ENCODE results near the gene TAP1. TPM values are rescaled to one million over a fixed set of nuclear protein-coding genes. Genes with fewer than 3 reads are reported as not detected.
"Not testable (repeated sequence)": the region's sequence is repeated elsewhere in the genome, so short reads cannot be mapped to it uniquely, and the experiment has no call there.

The TAP1 gene
- total RNA-seq, 1 donor from 2014 or later: 29.7 TPM

GRCh38 chr6:32814145-32814544 lies 39.4 kb downstream of the TAP1 start:
- no peak for DNase-seq (ENCODE audit: low spot score)
- Mint-ChIP-seq H3K4me3 (ENCODE audit: unreplicated experiment) (no peak overlapping the region), H3K27me3 (ENCODE audit: low read depth) (peaks cover 29% of the 10 kb centered on the region), H3K27ac (ENCODE audit: unreplicated experiment) (no peak overlapping the region), H3K36me3 (ENCODE audit: low read depth) (peaks cover 3% of the 10 kb centered on the region), H3K9me3 (ENCODE audit: low read depth) (no peaks in the 10 kb centered on the region), H3K4me1 (ENCODE audit: low read depth) (peaks cover 8% of the 10 kb centered on the region)
- no peak for TF ChIP-seq CTCF (IDR thresholded peaks at IDR 0.05)

- no peak for TF ChIP-seq CTCF (IDR thresholded peaks at IDR 0.05)
- peaks cover 7% of the 10 kb centered on the region for H3K4me1 Mint-ChIP-seq (ENCODE audit: low read depth)
- H3K36me3 Mint-ChIP-seq (ENCODE audit: low read depth): peaks cover 3% of the 10 kb centered on the region
- no peak for DNase-seq (ENCODE audit: low spot score)
- H3K27ac Mint-ChIP-seq (ENCODE audit: unreplicated experiment): no peak overlapping the region
- no peak overlapping the region for H3K4me3 Mint-ChIP-seq (ENCODE audit: unreplicated experiment)
- no peaks in the 10 kb centered on the region for H3K9me3 Mint-ChIP-seq (ENCODE audit: low read depth)
- H3K27me3 Mint-ChIP-seq (ENCODE audit: low read depth): peaks cover 44% of the 10 kb centered on the region
Observed at GRCh38 chr6:32809171-32809570, 44.3 kb downstream of the TAP1 start.

- Mint-ChIP-seq H3K36me3 (ENCODE audit: low read depth) (no peaks in the 10 kb centered on the region), H3K4me1 (ENCODE audit: low read depth) (peaks cover 7% of the 10 kb centered on the region), H3K9me3 (ENCODE audit: low read depth) (no peaks in the 10 kb centered on the region), H3K4me3 (ENCODE audit: unreplicated experiment) (no peak overlapping the region), H3K27ac (ENCODE audit: unreplicated experiment) (no peak overlapping the region), H3K27me3 (ENCODE audit: low read depth) (peaks cover 47% of the 10 kb centered on the region)
- DNase-seq (ENCODE audit: low spot score): no peak
- TF ChIP-seq CTCF (IDR thresholded peaks at IDR 0.05): no peak
Observed at GRCh38 chr6:32807020-32807580, 46.4 kb downstream of the TAP1 start.

- peaks cover 56% of the 10 kb centered on the region for H3K27me3 Mint-ChIP-seq (ENCODE audit: low read depth)
- H3K36me3 Mint-ChIP-seq (ENCODE audit: low read depth); H3K4me3 Mint-ChIP-seq (ENCODE audit: unreplicated experiment); DNase-seq (ENCODE audit: low spot score); H3K9me3 Mint-ChIP-seq (ENCODE audit: low read depth); H3K4me1 Mint-ChIP-seq (ENCODE audit: low read depth); H3K27ac Mint-ChIP-seq (ENCODE audit: unreplicated experiment): not testable (repeated sequence)
Observed at GRCh38 chr6:32805404-32805803, 48.1 kb downstream of the TAP1 start.

GRCh38 chr6:32803416-32803815 lies 50.1 kb downstream of the TAP1 start:
- TF ChIP-seq CTCF (IDR thresholded peaks at IDR 0.05): no peak
- Mint-ChIP-seq H3K4me3 (ENCODE audit: unreplicated experiment) (no peak overlapping the region), H3K9me3 (ENCODE audit: low read depth) (peaks cover 5% of the 10 kb centered on the region), H3K4me1 (ENCODE audit: low read depth) (peaks cover 7% of the 10 kb centered on the region), H3K36me3 (ENCODE audit: low read depth) (peaks cover 2% of the 10 kb centered on the region), H3K27ac (ENCODE audit: unreplicated experiment) (no peak overlapping the region), H3K27me3 (ENCODE audit: low read depth) (peaks cover 63% of the 10 kb centered on the region)
- no peak for DNase-seq (ENCODE audit: low spot score)

- Mint-ChIP-seq H3K27me3 (ENCODE audit: low read depth) (peaks cover 67% of the 10 kb centered on the region), H3K4me3 (ENCODE audit: unreplicated experiment) (no peak overlapping the region), H3K27ac (ENCODE audit: unreplicated experiment) (no peak overlapping the region), H3K36me3 (ENCODE audit: low read depth) (peaks cover 2% of the 10 kb centered on the region), H3K4me1 (ENCODE audit: low read depth) (peaks cover 5% of the 10 kb centered on the region), H3K9me3 (ENCODE audit: low read depth) (peaks cover 5% of the 10 kb centered on the region)
- TF ChIP-seq CTCF (IDR thresholded peaks at IDR 0.05): no peak
- DNase-seq (ENCODE audit: low spot score): no peak
Observed at GRCh38 chr6:32799740-32800139, 53.8 kb downstream of the TAP1 start.

Data from chondrocyte (in vitro differentiated cells).